Gastroesophageal sphincter (tissue), 3 donors: ENCODE measurements around the gene TPST1.

Experiments used
- CTCF ChIP-seq, 4 experiments: fragments of 200-600 bp in 2 of 4; fragments of 450-650 bp in 2 of 4; sonication (generic) in 1 of 4; IDR thresholded peaks; one replicate each; pipeline ENCODE4 v1.5.1; 2017 to 2019; ENCODE audit warnings: antibody characterized with exemption in 4 of 4, mild to moderate bottlenecking in 2 of 4, moderate library complexity in 2 of 4
- EP300 ChIP-seq: sonication (generic); formaldehyde crosslinking; IDR thresholded peaks from one replicate; pipeline ENCODE4 v1.6.1; 2017; ENCODE audit warnings: antibody characterized with exemption, mild to moderate bottlenecking
- POLR2A ChIP-seq, 2 donors: fragments of 450-650 bp; IDR thresholded peaks; one replicate each; pipeline ENCODE4 v1.6.1; 2017; ENCODE audit warnings: antibody characterized with exemption in 2 of 2, mild to moderate bottlenecking in 2 of 2, moderate library complexity in 1 of 2

- TF ChIP-seq CTCF (IDR thresholded peaks at IDR 0.05), result no peak
- no peak for TF ChIP-seq POLR2A (IDR thresholded peaks at IDR 0.05)
- no peak for TF ChIP-seq EP300
Measured at GRCh38 chr7:66307591-66308215, 102.6 kb downstream of the TPST1 start.
